Epidermal melanocyte (primary cell): ENCODE data around the gene CGREF1.
"Not testable (repeated sequence)": the region's sequence is repeated elsewhere in the genome, so short reads cannot be mapped to it uniquely, and the experiment has no call there.

Experiments used
- DNase-seq: peaks from one replicate; pipeline ENCODE4 v3.0.0; 2011; ENCODE audit warnings: low spot score; ENCODE audit not compliant: insufficient read length

CGREF1 gene

GRCh38 chr2:27137322-27137935 lies 18.5 kb upstream of the CGREF1 start:
- DNase-seq: no peak

DNA sequence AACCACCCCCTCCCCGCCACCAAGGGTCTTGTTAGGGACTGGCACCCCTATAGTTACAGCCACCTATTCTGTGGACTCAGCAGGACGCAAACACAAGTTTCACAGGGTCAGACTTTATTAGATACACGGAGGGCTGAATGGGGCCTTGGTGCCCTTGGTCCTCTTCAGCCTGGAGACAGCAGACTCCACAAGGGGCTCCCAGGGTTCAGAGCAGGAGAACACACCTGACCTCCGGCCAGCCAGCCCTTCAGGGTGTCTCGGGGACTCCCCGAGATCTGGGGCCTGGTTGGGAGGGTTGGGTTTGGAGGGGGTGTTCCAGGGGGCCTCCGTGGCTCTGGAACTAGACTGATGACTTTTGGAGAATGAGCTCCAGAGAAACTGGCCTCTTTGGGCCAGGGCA lies 17.8 kb upstream of the CGREF1 start:
- no peak for DNase-seq

DNA sequence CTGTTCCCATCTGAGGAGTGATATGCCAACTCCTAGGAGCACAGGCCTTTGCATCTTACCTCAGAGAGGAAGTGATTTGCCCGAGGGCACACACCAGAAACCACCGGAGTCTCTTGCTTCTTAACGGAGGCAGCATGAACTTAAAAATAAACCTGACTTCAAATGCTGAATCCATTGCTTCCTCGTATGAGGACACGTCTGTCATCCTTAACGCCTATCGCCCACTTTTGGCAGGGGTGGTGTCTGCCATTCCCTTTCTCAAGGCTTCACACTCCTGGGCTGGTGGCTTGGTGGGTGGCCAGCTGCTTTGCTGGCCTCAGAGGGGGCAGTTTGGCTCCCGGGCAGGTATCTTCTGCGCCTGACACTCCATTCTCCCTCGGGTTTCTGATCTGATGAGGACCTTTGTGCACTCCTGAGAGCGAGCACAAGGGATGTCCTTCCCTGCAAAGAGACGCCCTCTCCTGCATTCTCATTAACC lies 16.6 kb upstream of the CGREF1 start:
- no peak for DNase-seq

DNA sequence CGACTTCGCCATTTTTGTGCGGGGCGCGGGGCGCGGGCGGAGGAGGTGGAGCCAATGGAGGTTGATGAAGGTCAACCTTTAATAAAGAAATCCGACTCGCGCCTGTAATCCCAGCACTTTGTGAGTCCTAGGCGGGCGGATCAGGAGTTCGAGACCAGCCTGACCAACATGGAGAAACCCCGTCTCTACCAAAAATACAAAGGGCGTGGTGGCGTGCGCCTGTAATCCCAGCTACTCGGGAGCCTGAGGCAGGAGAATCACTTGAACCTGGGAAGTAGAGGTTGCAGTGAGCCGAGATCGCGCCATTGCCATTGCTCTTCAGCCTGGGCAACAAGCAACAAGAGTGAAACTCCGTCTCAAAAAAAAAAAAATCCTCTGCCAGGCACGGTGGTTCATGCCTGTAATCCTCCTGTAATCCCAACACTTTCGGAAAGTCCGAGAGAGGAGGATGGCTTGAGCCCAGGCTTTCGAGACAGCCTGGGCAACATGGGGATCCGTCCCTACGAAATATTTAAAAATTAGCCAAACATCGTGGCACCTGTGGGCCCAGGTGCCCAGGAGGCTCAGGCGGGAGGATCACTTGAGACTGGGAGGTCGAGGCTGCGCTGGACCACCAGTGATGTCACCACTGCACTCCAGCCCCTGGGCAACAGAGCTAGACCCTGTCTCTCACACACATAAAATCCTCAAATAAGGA lies 16.0 kb upstream of the CGREF1 start:
- no peak for DNase-seq

DNA sequence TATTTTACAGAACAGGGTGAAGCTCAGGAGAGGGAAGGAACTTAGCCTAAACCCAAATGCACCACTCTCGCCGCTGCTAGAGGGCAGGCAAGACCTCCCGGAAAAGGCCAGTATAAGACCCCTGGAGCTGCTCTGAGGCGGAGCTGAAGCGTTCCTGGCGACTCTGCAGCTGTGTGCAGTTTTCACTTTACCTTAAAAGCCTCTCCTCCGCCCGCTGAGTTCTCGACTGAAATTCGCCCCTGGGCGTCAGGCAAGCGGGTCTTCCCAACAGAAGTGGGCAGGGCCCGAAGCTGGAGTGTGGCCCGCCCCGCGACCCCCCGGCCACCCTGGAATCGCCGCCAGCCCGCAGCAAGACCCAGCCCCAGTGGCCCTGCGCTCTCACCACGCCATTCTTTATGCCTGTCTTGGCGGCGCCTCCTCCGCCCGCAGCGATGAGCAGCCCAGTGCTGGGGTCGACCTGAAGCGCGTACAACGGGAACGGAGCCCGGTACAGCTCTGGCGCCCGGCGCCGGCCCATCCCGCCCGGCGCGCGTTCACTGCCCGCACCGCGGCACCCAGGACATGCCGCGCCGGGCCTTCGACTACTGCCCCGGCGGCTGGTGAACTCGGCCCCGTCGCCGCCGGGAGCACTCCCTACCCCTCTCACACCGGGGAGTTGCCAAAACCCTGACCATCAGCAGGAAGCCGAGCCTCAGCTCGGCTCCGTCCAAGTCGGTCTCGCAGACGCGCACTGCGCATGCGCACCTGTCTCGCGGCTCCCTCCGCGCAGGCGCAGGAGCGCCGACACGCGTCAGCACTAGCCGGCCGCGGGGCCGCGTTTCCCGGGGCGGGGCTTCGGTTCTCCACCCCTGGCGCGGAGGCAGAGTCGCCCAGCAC lies 15.2 kb upstream of the CGREF1 start, which contains the start of gene PREB:
Gene PREB (minus strand): TSS at position 732 of the 876 bp plus-strand sequence. CDS start 215 bp downstream, at position 517.
- DNase-seq: peak; percentile 88

DNA sequence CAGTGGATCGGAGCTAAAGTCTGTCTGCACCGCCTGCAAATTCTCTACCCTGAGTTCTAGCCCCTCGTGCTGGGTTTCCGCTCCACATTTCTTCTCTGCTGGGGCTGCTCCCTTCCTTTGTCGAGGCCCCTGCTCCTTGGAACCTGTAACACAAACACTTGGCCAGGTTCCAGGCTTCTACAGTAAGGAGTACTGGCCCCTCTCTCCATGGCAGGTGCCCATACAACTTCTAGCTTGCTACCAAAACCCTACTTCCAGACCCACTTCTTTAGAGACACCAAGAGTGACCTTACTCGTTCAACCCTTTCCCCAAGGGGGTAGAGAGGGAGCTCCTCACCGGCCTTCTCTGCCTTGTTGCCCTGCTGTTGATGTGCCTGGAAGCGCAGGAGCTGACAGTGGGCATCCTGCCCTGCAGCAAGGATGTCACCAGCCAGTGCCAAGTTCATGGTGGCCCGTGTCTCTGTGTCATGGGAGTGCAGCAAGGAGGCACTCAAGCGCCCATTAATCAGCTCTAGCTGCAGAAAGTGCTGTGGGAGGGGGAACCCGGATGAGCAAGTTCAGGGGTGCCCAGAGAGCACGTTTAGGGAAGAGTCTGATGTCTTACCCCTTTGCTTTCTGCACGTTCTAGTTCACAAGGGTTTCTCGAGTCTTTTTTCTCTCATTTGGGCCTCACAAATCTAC lies 14.4 kb upstream of the CGREF1 start:
- no peak for DNase-seq

DNA sequence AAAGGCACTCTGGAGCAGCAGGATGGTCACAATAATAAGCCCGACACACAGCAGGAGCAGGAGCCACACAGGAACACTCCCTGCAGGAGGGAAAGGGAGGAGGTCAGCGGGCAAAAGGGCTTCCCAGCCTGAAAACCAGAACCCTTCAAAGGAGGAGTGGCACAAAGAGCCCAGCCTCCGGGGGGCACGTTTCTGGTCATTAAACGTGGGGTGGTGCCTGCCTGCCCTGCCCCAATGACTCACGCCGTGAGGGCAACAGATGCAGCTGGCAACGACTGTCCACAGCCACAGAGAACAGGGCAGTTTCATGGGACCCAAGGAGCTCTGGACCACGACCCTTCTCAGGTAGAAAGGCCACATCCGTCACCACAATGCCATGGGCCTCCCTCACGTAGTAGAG lies 12.5 kb upstream of the CGREF1 start:
- DNase-seq: no peak

GRCh38 chr2:27130396-27130795 lies 11.5 kb upstream of the CGREF1 start:
- DNase-seq: no peak

- DNase-seq: no peak
Observed at GRCh38 chr2:27128668-27129571, 10.0 kb upstream of the CGREF1 start.

GRCh38 chr2:27127883-27128667 lies 9.1 kb upstream of the CGREF1 start:
- no peak for DNase-seq

GRCh38 chr2:27126252-27126710 lies 7.4 kb upstream of the CGREF1 start:
- no peak for DNase-seq

DNA sequence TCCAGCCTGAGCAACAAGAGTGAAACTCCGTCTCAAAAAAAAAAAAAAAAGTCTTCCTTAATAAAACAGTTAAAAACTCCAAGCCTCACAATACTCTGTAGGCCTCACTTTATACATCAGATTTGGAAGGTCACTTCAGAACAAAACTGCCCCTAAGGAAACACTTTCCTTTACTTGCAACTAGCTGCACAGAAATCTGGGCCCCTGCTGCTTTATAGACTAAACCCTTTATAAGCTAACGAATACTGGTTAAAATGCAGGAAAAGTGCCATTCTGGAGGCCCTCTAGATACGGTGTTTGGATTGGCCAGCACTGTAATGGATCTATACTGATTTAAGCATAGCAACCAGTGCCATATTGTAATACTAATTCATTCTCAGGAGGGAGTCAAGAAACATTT lies 6.2 kb upstream of the CGREF1 start:
- DNase-seq: no peak

GRCh38 chr2:27123302-27124150 lies 4.6 kb upstream of the CGREF1 start, which contains the start of gene ABHD1:
ABHD1 (plus strand) TSS chr2:27123815; CDS start chr2:27123949, 134 bp downstream.
- DNase-seq: peak; percentile 54

GRCh38 chr2:27122791-27123190 lies 3.9 kb upstream of the CGREF1 start:
- no peak for DNase-seq

DNA sequence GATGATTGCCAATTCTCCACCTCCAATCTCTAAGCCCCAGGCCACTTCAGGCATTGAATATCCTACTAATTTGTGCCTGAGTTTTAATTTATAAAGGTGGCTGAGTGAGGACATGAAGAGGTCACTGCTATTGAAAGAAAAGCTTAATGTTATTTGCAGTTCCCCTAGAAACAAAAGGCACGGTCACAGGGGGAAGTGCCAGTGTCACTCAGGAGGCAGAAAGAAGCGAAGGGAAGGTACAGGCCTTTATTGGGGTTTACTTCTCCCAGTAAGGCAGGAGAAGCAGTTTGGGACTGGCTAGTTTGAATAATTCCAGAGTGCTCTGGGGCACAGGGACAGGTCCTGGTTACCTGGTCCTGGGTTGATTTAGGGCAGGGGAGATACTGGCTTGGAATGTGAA lies 3.0 kb upstream of the CGREF1 start:
- DNase-seq: no peak

DNA sequence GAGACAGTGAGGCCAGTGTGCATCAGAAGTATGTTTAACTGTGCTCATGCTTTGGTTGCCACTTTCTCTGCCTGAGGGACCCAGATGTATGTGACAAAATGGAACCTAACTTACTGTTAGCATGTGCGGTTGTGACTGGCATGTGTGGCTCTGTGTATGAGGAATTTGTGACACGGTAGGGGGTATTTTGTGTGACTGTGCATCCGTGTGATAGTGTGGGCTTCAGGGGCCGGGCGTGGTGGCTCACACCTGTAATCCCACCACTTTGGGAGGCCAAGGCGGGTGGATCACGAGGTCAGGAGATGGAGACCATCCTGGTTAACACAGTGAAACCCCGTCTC lies 372 bp upstream of the CGREF1 start:
- not testable (repeated sequence) for DNase-seq

- DNase-seq: no peak
Observed at GRCh38 chr2:27117995-27118524, 868 bp downstream of the CGREF1 start.

DNA sequence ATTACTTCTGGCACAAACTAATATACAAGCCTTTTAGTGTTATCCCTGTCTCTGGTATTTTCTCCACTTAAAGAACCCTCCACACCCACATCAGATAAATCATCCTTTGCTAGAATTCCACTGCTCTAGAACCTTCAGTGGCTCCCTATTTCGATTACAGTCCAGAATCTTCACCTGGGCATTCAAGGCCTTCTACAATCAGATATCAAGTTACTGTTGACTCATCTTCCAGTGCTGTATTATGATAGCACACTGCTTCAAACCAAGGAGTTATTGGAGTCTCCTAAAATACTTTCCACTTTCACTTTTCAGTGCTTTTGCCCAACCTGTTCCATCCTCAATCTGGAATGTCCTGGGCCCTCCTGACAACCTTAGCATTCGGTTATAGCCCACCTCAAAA lies 3.4 kb downstream of the CGREF1 start:
- no peak for DNase-seq
